Activated T-cell treated with anti-CD3 and anti-CD28 coated beads, Interleukin-2, amount 50 U/mL, for 4 hours (primary cell): ENCODE data around the gene AUTS2. TPM values are rescaled to one million over a fixed set of nuclear protein-coding genes. Genes with fewer than 3 reads are reported as not detected.
A peak's percentile ranks its signal among the peaks of the same experiment; 100 is the strongest.

Experiments used
- ATAC-seq, 2 donors: fragments of 200-7000 bp; cut with Tn5 transposase; one replicate each; pipeline ENCODE4 v1.10.0; 2021
- DNase-seq: peaks from one replicate; pipeline ENCODE4 v3.0.0-alpha.2; 2020
- H3K27me3 Mint-ChIP-seq: one replicate; pipeline ENCODE4 v1.8.0; 2021; ENCODE audit warnings: low read depth, mixed read lengths
- H3K36me3 Mint-ChIP-seq: one replicate; pipeline ENCODE4 v1.8.0; 2022; ENCODE audit warnings: mixed read lengths; ENCODE audit not compliant: insufficient read depth
- H3K4me1 Mint-ChIP-seq: one replicate; pipeline ENCODE4 v1.8.0; 2021; ENCODE audit warnings: low read depth, mixed read lengths
- H3K4me3 Mint-ChIP-seq: one replicate; pipeline ENCODE4 v1.8.0; 2021; ENCODE audit warnings: mild to moderate bottlenecking, moderate library complexity, mixed read lengths
- H3K9me3 Mint-ChIP-seq: one replicate; pipeline ENCODE4 v1.8.0; 2021; ENCODE audit warnings: mixed read lengths
- total RNA-seq, 3 donors: library from RNA; stranded (reverse); gene quantifications; one replicate each; pipeline ENCODE4 v1.2.1, GENCODE V29; 2021

AUTS2 gene
- total RNA-seq, 3 donors from 2014 or later = 1.4 to 4.4 (median 2.8) TPM

DNA sequence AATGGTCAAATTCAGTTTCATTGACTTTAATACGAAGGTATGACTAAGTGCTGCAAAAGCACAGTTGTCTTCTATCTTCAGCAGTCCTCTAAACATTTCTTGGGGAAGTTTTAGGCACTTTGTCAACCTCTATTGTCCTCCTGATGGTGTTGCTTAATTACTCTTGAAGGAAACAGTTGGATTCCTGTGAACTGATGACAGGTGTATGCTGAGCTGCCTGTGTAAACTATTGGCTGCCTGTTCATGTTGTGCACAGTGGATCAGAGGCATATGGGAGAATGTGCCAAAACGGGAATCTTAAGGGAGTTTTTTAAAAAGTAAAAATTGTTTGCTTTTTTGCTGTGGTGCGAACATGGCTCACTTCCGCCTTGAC lies 221.0 kb downstream of the AUTS2 start:
- ATAC-seq = no peak
- Mint-ChIP-seq H3K4me1 (no peaks in the 10 kb centered on the region), H3K27me3 (no peaks in the 10 kb centered on the region), H3K9me3 (no peaks in the 10 kb centered on the region), H3K4me3 (no peak overlapping the region), H3K36me3 (no peaks in the 10 kb centered on the region)
- no peak for DNase-seq

DNA sequence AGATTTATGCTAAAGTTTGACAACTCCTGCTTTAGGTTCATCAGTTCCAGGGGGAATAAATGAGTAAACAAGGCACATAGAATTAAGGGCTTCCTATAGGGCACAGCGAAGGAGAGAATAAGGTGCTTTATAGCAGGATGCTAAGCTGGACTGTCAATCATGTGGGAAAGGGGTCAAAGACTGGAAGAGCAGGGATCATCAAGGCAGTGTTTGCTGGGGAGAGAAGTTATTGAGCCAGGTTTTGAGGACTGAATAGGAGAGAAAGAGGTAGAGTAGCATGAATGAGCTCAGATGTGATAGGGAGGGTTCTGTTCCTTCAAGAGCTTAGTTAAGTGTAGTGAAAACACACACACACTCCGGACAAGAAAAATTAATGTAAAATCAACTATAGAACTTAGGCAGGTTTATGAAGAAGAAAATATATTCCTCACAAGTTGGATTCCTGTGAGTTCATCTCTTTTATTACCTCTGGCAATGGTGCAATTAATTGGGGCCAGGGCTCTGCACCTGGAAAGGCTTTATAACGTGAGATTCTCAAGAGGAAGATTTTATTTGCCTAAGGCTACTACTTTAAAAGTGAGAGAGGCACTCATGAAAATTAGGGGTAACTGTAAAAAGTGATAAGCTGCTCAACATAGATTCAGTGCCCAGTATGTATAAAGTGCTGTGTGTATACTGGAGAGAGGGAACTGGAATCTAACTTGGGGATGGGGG lies 222.4 kb downstream of the AUTS2 start:
- Mint-ChIP-seq H3K9me3 (no peaks in the 10 kb centered on the region), H3K4me3 (no peak overlapping the region), H3K36me3 (no peaks in the 10 kb centered on the region), H3K27me3 (no peaks in the 10 kb centered on the region), H3K4me1 (peaks cover 7% of the 10 kb centered on the region)
- DNase-seq = no peak
- no peak for ATAC-seq

DNA sequence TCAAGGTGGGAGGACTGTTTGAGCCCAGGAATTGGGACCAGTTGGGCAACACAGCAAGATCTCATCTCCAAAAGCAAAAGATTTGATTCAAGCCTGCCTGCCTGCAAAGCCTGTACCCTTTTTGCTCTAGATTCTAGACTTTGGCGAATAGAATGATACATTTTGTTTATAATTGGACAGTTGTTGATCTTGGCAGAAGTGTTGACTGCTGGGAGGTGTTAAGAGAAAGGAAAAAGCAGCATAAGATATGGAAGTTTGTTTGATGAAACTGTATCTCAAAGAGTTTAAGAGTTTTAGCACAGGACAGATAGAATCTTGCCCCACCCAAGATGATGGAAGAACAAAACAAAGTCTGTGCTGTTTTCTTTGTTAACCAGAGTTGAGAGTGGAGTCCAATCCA lies 224.1 kb downstream of the AUTS2 start:
- no peaks in the 10 kb centered on the region for H3K36me3 Mint-ChIP-seq
- no peaks in the 10 kb centered on the region for H3K9me3 Mint-ChIP-seq
- peaks cover 8% of the 10 kb centered on the region for H3K4me1 Mint-ChIP-seq
- no peak for DNase-seq
- no peak for ATAC-seq
- no peaks in the 10 kb centered on the region for H3K27me3 Mint-ChIP-seq
- H3K4me3 Mint-ChIP-seq = no peak overlapping the region

DNA sequence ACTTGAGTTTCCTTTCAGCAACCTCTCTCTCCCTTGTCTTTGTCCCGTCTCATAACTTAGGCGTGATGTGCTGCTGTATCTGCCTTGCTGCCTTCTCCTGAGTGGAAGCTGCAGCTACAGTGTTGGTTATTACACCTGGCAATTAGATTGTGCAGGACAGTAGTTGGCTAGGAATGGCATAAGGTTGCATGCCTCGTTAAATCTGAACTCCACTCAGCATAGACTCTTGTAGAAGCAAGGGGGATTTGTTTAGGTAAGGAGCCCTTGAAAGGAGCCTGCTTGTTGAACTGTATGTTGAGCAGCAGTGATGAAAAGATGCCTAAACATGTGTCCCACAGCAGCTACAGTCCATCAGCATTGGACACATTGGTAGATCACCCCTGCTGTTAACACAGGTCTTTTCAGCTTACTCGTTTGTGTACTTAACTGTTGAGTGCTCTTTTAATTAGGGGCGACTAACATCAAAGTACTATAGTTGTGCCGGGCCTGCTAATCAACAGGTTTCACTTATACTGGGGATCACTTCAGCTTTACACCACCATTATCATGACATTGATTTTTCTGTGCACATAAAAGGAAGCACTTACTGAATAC lies 225.0 kb downstream of the AUTS2 start:
- no peaks in the 10 kb centered on the region for H3K27me3 Mint-ChIP-seq
- peak overlapping the region; percentile 72 for H3K4me3 Mint-ChIP-seq
- H3K4me1 Mint-ChIP-seq = peaks cover 8% of the 10 kb centered on the region
- H3K36me3 Mint-ChIP-seq = no peaks in the 10 kb centered on the region
- ATAC-seq (no peak), DNase-seq (no peak)
- no peaks in the 10 kb centered on the region for H3K9me3 Mint-ChIP-seq

DNA sequence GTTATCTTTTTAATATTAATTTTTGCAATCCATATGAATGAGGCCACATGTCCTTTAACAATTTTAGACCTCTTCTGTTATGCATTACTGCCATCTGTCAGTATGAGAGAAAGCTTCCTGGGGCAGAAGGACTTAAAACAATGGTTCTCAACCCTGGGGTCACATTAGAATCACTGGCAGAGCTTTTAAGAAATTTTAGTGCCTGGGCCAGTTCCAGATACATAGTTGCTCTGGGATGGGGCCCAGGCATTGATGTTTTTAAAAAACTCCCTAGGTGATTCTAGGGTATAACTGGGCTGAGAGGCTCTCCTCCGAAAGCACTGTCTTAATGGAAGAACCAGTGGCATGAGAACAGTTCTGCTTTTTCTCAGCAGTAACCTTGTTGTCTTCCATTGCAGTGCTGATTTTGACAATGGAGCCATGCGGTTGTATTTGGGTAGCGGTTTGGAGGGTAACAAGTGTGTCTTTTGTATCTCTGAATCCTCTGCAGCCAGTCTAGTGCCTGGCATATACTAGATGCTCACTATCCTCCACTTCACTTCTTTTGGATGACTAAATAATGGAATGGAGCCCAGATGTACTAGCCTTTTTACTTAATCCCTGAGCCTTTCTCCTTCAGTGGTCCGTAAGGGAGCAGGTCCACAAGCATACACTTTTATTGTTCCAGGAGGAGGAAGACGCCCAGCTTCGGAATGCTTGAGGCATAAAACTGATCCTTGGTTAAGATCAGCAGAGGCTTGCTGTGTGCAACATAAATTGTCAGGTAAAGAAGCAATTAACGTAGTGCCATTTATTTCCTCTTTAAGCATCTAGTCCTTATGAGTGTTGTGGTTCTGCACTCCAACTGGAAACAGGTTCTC lies 227.1 kb downstream of the AUTS2 start:
- Mint-ChIP-seq H3K4me1 (peaks cover 8% of the 10 kb centered on the region), H3K9me3 (no peaks in the 10 kb centered on the region), H3K4me3 (no peak overlapping the region), H3K27me3 (peaks cover 3% of the 10 kb centered on the region), H3K36me3 (no peaks in the 10 kb centered on the region)
- DNase-seq (no peak), ATAC-seq (no peak)

DNA sequence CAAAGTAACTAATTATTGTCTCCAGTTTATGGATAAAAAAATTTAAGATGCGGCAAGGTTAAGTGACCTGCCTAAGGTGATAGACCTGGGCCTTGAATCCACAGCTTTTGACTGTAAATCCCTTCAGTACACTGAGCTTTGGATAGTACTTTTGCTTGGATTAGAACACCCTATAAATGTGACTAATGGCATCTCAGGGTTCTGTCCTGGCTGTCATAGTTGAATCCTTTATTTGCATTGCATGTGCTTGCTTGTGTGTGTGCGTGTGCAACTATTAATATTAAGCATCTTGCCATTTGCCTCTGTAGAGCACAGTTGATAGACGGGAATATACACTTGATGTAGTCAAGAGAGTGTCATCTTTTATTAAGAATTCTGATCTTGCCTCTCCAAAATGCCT lies 228.0 kb downstream of the AUTS2 start:
- H3K4me3 Mint-ChIP-seq = no peak overlapping the region
- no peak for DNase-seq
- peaks cover 3% of the 10 kb centered on the region for H3K27me3 Mint-ChIP-seq
- H3K4me1 Mint-ChIP-seq = peaks cover 8% of the 10 kb centered on the region
- H3K36me3 Mint-ChIP-seq = no peaks in the 10 kb centered on the region
- H3K9me3 Mint-ChIP-seq = no peaks in the 10 kb centered on the region
- ATAC-seq = no peak

DNA sequence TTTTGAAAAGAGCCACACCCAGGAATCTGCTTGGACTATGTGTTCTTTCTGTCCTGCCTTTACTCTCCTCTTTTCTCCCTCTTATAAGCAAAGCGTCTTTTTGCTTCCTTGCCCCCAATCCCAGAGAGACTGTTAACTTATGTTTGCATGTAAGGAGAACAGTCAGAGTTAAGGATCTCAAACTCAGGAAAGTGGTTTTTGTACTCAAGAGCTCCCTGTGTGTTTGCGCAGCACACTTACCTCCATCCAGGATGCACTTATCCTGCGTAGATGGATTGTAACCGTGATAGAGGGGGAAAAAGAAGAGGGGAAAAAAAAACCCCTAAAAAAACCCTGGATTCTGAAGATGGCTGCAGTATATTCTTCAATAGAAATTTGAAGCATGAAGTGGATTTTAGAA lies 228.9 kb downstream of the AUTS2 start:
- H3K4me3 Mint-ChIP-seq = no peak overlapping the region
- H3K4me1 Mint-ChIP-seq = peaks cover 8% of the 10 kb centered on the region
- DNase-seq = no peak
- no peaks in the 10 kb centered on the region for H3K36me3 Mint-ChIP-seq
- peaks cover 3% of the 10 kb centered on the region for H3K27me3 Mint-ChIP-seq
- H3K9me3 Mint-ChIP-seq = no peaks in the 10 kb centered on the region
- no peak for ATAC-seq

DNA sequence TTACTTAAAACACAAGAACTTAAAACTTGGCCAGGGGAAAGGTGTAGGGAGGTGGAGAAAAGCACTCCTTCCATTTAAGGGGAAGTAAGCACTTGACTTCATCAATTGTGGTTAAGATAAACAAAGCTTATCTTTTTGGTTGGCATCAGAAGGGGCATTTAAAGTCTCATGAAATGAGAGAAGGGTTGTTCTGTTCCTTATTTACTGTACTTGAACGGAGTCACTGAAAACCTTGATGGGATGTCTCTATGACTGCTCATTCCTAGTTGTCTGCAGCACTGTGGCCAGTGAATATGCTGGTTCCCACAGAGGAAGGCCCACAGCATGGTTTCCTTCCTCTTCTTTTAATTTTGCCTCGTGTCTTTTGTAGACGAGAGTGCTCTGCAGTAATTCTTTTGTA lies 229.3 kb downstream of the AUTS2 start:
- Mint-ChIP-seq H3K4me3 (no peak overlapping the region), H3K9me3 (no peaks in the 10 kb centered on the region), H3K4me1 (peaks cover 8% of the 10 kb centered on the region), H3K27me3 (peaks cover 3% of the 10 kb centered on the region), H3K36me3 (no peaks in the 10 kb centered on the region)
- no peak for DNase-seq
- no peak for ATAC-seq

DNA sequence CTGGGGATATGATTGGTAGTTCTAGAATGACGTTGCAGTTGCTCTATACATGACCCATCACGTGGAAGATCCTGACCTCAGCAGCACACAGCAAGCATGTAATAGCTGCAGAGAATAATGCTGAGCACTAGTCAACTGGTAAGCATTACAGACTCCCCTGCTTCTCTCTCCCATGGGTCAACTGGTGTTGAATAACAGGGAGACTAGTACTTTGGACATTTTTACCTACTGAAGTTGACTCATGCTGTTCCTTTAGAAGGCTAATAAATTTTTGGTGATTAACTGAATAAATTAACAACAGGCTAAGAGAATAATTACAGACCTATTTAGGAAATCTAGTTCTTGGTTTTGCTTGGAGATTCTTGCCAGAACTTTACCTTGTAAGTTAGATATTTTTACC lies 234.1 kb downstream of the AUTS2 start:
- Mint-ChIP-seq H3K4me3 (no peak overlapping the region), H3K36me3 (no peaks in the 10 kb centered on the region), H3K9me3 (no peaks in the 10 kb centered on the region), H3K27me3 (peaks cover 3% of the 10 kb centered on the region), H3K4me1 (no peaks in the 10 kb centered on the region)
- ATAC-seq = no peak
- DNase-seq = no peak

DNA sequence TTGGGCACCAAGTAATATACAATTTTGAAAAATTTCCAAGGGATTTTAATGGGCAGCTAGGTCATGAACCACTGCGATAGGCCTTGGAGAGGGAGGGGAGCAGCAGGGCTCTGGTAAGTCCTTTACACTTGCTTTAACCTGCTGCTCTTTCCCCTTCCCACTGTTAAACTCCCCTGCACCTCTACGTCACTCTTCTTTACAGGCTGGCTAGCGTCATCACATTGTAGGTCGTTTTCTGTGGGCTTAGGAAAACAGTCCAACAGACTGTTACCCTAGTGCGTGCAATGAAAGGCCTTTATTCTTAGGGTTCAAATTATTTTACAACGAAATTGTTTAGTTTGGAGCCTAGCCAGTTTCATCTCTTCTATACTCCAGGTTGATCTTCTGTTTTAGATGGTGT lies 235.7 kb downstream of the AUTS2 start:
- DNase-seq (no peak), ATAC-seq (no peak)
- Mint-ChIP-seq H3K9me3 (peaks cover 4% of the 10 kb centered on the region), H3K27me3 (peaks cover 3% of the 10 kb centered on the region), H3K4me1 (no peaks in the 10 kb centered on the region), H3K4me3 (no peak overlapping the region), H3K36me3 (no peaks in the 10 kb centered on the region)

DNA sequence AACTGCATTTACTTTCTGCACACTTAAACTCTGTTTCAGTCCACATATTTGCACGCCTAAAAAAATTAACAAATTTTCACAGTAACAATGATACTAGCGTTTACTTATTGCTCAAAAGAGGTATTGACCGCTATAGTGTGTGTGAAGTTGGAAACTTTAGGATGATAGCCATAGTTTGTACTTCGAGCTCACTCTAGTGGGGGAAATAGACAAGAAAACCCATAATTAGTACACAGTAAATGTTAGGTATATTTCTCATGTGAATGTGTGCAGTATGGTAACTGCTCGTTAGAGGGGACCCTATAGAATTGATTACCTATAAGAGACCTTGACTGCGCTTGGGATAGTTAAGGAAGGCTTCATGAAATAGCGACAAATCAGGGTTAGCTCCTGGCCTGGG lies 238.4 kb downstream of the AUTS2 start:
- ATAC-seq = no peak
- Mint-ChIP-seq H3K9me3 (peaks cover 4% of the 10 kb centered on the region), H3K36me3 (no peaks in the 10 kb centered on the region), H3K4me3 (no peak overlapping the region), H3K4me1 (peaks cover 4% of the 10 kb centered on the region), H3K27me3 (no peaks in the 10 kb centered on the region)
- no peak for DNase-seq

DNA sequence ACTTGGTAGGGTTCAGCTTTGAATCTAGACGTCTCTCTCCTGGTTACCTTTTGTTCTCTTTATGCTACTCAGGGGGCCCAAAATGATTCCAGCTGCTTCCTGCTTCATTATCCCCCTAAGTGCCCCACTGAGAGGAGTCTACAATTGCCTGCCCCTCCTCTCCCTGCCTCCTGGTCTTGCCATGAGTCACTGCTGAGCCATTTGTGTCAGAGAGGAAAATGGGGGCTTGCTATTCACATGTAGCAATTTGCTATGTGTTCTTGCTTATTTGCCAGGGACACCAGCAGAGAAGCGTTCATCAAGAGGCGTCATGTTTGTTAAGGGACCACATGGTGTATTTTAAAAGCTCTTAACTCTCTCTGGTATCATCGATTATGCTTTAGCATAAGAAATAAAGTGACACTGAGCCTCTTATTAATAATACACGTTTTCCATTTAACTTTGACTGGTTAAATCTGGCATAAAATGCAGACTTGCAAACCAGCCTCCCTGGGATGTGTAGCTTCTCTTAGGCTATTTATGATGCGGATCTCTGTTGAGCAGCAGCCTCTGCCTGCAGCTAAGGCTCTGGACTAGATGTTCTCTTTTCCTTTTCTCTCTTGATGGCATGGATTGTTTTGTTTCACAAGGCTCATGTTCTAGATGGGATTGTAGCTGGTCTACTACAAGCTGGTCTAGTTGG lies 239.3 kb downstream of the AUTS2 start:
- Mint-ChIP-seq H3K27me3 (no peaks in the 10 kb centered on the region), H3K9me3 (peaks cover 4% of the 10 kb centered on the region), H3K4me3 (no peak overlapping the region), H3K36me3 (no peaks in the 10 kb centered on the region), H3K4me1 (peaks cover 4% of the 10 kb centered on the region)
- ATAC-seq (no peak), DNase-seq (no peak)

DNA sequence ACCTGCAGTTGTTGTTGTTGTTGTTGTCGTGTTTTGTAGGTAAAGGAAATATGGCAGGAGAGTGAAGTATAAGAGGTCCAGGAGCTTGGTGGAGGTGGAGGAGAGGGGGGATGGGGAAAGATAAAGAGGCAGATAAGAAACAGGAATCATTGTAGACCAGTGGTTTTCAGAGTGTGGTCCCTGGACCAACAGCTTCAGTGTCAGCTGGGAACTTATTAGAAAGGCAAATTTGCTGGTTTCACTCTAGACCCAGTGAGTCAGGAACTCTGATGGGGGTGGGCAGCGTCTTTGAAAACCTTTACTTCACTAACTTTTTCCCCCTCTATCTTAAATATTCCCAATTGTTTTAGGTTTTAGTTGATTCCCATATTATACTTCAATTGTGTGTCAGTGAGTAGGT lies 241.5 kb downstream of the AUTS2 start:
- H3K4me3 Mint-ChIP-seq = no peak overlapping the region
- ATAC-seq (no peak), DNase-seq (no peak)
- H3K27me3 Mint-ChIP-seq = no peaks in the 10 kb centered on the region
- peaks cover 4% of the 10 kb centered on the region for H3K4me1 Mint-ChIP-seq
- H3K9me3 Mint-ChIP-seq = peaks cover 4% of the 10 kb centered on the region
- H3K36me3 Mint-ChIP-seq = no peaks in the 10 kb centered on the region

DNA sequence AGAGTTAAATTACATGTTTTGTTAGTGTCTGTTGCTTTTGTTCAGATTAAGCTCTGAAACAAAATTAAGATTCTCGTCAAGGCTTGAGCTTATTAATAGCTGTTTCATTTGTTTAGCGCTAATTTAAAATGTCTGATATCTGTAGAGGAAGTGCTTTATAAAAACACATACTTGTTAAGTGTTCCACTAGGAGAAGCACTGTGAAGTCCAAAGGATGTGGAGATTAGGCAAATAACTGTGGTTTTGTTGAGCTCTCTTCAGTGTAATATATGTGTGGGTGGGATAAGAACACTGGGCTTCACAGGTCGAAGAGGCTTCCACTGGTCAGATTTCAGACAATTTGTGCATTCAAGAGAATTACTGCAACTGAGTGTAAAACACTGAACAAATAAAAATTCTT lies 242.0 kb downstream of the AUTS2 start:
- Mint-ChIP-seq H3K27me3 (no peaks in the 10 kb centered on the region), H3K4me3 (no peak overlapping the region), H3K9me3 (peaks cover 4% of the 10 kb centered on the region), H3K4me1 (peaks cover 4% of the 10 kb centered on the region), H3K36me3 (no peaks in the 10 kb centered on the region)
- ATAC-seq (no peak), DNase-seq (no peak)
